ENCODE measurements around the gene LRRTM2.

LRRTM2 gene

DNA sequence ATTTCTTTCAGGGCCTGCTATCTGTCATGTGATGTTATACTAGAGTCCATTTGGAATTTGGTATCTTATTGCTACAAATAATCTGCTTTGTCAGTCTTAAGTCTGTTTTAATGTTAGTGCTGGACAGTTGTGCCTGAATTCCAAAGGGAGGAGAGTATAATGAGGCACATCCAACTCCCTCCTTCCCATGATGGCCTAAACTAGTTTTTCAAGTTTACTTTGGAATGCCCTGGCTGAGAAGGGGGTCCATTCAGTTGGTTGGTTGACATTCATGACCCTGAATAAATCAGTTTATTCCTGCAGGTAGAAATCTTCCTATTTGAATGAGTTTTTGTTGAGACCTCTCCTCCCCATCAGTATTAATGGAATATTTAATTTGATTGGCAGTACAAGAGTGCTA lies 9.4 kb upstream of the LRRTM2 start:
- H3K14ac ChIP-seq (ENCODE audit: low read length), result no peak overlapping the region
- H3K9me3 ChIP-seq (replicated peaks in 1 of 2; ENCODE audit: control insufficient read depth in 2 of 2, insufficient read depth in 1 of 2, low read depth in 1 of 2, low read length in 2 of 2), result peaks cover 5 to 7% of the 10 kb centered on the region in 2 donors
- H4K8ac ChIP-seq (ENCODE audit: low read depth, low read length), result no peak overlapping the region
- H3K27ac ChIP-seq (replicated peaks; ENCODE audit: low read length), result no peak overlapping the region
- H3K79me1 ChIP-seq (ENCODE audit: low read depth, low read length), result no peaks in the 10 kb centered on the region
- no peak overlapping the region for H3K4me3 ChIP-seq (ENCODE audit: low read length in 2 of 2)
- no peak overlapping the region for H2AK5ac ChIP-seq (ENCODE audit: low read depth, low read length)
- H3K4ac ChIP-seq (ENCODE audit: low read length), result no peak overlapping the region
- no peaks in the 10 kb centered on the region for H3K27me3 ChIP-seq (ENCODE audit: control insufficient read depth in 3 of 3, insufficient read depth in 3 of 3, low read depth in 1 of 3, low read length in 3 of 3)
- H2BK12ac ChIP-seq (ENCODE audit: low read length), result no peak overlapping the region
- no peak overlapping the region for H3K23ac ChIP-seq (ENCODE audit: low read depth, low read length, poor library complexity)
- DNase-seq (ENCODE audit: low spot score), result no peak
- H3K36me3 ChIP-seq (replicated peaks in 1 of 2; ENCODE audit: control insufficient read depth in 2 of 2, insufficient read depth in 2 of 2, low read length in 2 of 2), result peaks cover 6 to 40% of the 10 kb centered on the region in 2 donors
- H3K18ac ChIP-seq (ENCODE audit: low read length), result no peak overlapping the region
- H3K4me1 ChIP-seq (ENCODE audit: control insufficient read depth in 2 of 2, insufficient read depth in 1 of 2, low read depth in 1 of 2, low read length in 2 of 2), result peaks cover 0 to 1% of the 10 kb centered on the region in 2 donors
- H4K91ac ChIP-seq (ENCODE audit: low read depth, low read length, poor library complexity), result no peak overlapping the region
- no peak overlapping the region for H2BK120ac ChIP-seq (ENCODE audit: low read depth, low read length)
- no peak overlapping the region for H2AFZ ChIP-seq (ENCODE audit: low read length)
- H2BK15ac ChIP-seq (ENCODE audit: low read length), result no peak overlapping the region
- H3K4me2 ChIP-seq (ENCODE audit: insufficient read depth, low read length, poor library complexity, severe bottlenecking), result no peak overlapping the region
- no peak overlapping the region for H3K9ac ChIP-seq (ENCODE audit: low read depth, low read length, poor library complexity)
- no peak overlapping the region for H2BK5ac ChIP-seq (ENCODE audit: low read length)

DNA sequence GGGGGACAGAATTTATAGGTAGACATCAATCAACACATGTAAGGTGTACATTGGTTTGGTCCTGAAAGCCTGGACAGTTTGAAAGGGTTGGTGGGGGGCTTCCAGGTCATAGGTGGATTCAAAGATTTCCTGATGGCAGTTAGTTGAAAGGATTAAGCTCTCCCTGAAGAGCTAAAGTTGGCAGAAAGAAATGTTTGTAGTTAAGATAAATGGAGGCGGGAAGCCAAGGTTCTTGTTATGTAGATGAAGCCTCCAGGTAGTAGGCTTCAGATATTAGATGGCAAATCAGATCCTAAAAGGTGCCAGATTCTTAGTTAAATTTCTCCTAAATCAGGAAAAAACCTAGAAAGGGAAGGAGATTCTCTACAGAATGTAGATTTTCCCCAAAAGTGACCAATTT lies 9.0 kb upstream of the LRRTM2 start:
- WGBS, 2 donors (ENCODE audit: extremely low coverage in 2 of 2, insufficient read length in 2 of 2, insufficient replicate concordance in 1 of 2), result no CpG with 5 or more reads among the region's 1 CpG
- Histone ChIP-seq H3K4me2 (ENCODE audit: insufficient read depth, low read length, poor library complexity, severe bottlenecking) (no peak overlapping the region), H3K27ac (replicated peaks; ENCODE audit: low read length) (no peak overlapping the region)

DNA sequence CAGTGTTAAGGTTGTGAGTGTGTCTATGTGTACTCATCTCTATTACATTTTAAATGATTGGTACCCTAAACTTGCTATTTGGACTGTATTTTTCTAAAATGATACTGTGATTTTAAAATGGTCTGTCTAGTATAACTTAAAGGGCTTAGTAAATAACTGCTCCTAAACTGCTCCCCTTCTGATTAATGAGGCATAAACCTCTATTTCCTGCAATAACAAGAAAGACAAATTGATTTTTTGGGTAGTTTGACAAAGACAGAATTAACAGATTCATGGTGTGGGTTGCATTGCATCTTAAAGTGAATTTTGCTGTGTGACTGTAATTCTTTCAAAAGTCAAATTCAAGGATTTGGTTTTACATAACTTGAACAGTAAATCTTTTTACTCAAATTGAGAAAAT lies 8.1 kb upstream of the LRRTM2 start:
- H3K4me1 ChIP-seq (ENCODE audit: control insufficient read depth in 2 of 2, insufficient read depth in 1 of 2, low read depth in 1 of 2, low read length in 2 of 2), result peaks cover 0 to 1% of the 10 kb centered on the region in 2 donors
- no peak overlapping the region for H3K14ac ChIP-seq (ENCODE audit: low read length)
- H3K27me3 ChIP-seq (ENCODE audit: control insufficient read depth in 3 of 3, insufficient read depth in 3 of 3, low read depth in 1 of 3, low read length in 3 of 3), result no peaks in the 10 kb centered on the region
- no peak overlapping the region for H4K91ac ChIP-seq (ENCODE audit: low read depth, low read length, poor library complexity)
- H3K9ac ChIP-seq (ENCODE audit: low read depth, low read length, poor library complexity), result no peak overlapping the region
- H3K27ac ChIP-seq (replicated peaks; ENCODE audit: low read length), result no peak overlapping the region
- H2BK120ac ChIP-seq (ENCODE audit: low read depth, low read length), result no peak overlapping the region
- H2BK15ac ChIP-seq (ENCODE audit: low read length), result no peak overlapping the region
- no peak overlapping the region for H2AFZ ChIP-seq (ENCODE audit: low read length)
- H2BK12ac ChIP-seq (ENCODE audit: low read length), result no peak overlapping the region
- H3K23ac ChIP-seq (ENCODE audit: low read depth, low read length, poor library complexity), result no peak overlapping the region
- no peaks in the 10 kb centered on the region for H3K79me1 ChIP-seq (ENCODE audit: low read depth, low read length)
- H3K4me2 ChIP-seq (ENCODE audit: insufficient read depth, low read length, poor library complexity, severe bottlenecking), result no peak overlapping the region
- H3K4ac ChIP-seq (ENCODE audit: low read length), result no peak overlapping the region
- H3K36me3 ChIP-seq (replicated peaks in 1 of 2; ENCODE audit: control insufficient read depth in 2 of 2, insufficient read depth in 2 of 2, low read length in 2 of 2), result peaks cover 0 to 27% of the 10 kb centered on the region in 2 donors
- no peak overlapping the region for H4K8ac ChIP-seq (ENCODE audit: low read depth, low read length)
- no peak for DNase-seq (ENCODE audit: low spot score)
- no peak overlapping the region for H3K4me3 ChIP-seq (ENCODE audit: low read length in 2 of 2)
- H3K9me3 ChIP-seq (replicated peaks in 1 of 2; ENCODE audit: control insufficient read depth in 2 of 2, insufficient read depth in 1 of 2, low read depth in 1 of 2, low read length in 2 of 2), result no peaks in the 10 kb centered on the region
- H2AK5ac ChIP-seq (ENCODE audit: low read depth, low read length), result no peak overlapping the region
- H2BK5ac ChIP-seq (ENCODE audit: low read length), result no peak overlapping the region
- H3K18ac ChIP-seq (ENCODE audit: low read length), result no peak overlapping the region

More for the DNA sequence above, 9.0 kb upstream of the LRRTM2 start:
- Histone ChIP-seq H3K36me3 (replicated peaks in 1 of 2; ENCODE audit: control insufficient read depth in 2 of 2, insufficient read depth in 2 of 2, low read length in 2 of 2) (peaks cover 3 to 36% of the 10 kb centered on the region in 2 donors), H2BK12ac (ENCODE audit: low read length) (no peak overlapping the region), H3K79me1 (ENCODE audit: low read depth, low read length) (no peaks in the 10 kb centered on the region), H3K4me1 (ENCODE audit: control insufficient read depth in 2 of 2, insufficient read depth in 1 of 2, low read depth in 1 of 2, low read length in 2 of 2) (peaks cover 0 to 1% of the 10 kb centered on the region in 2 donors), H3K27me3 (ENCODE audit: control insufficient read depth in 3 of 3, insufficient read depth in 3 of 3, low read depth in 1 of 3, low read length in 3 of 3) (no peaks in the 10 kb centered on the region), H2BK5ac (ENCODE audit: low read length) (no peak overlapping the region), H3K9me3 (replicated peaks in 1 of 2; ENCODE audit: control insufficient read depth in 2 of 2, insufficient read depth in 1 of 2, low read depth in 1 of 2, low read length in 2 of 2) (peaks cover 2 to 3% of the 10 kb centered on the region in 2 donors), H2BK15ac (ENCODE audit: low read length) (no peak overlapping the region), H3K4ac (ENCODE audit: low read length) (no peak overlapping the region), H3K14ac (ENCODE audit: low read length) (no peak overlapping the region), H3K4me3 (ENCODE audit: low read length in 2 of 2) (no peak overlapping the region), H2AK5ac (ENCODE audit: low read depth, low read length) (no peak overlapping the region), H3K18ac (ENCODE audit: low read length) (no peak overlapping the region), H3K23ac (ENCODE audit: low read depth, low read length, poor library complexity) (no peak overlapping the region), H2AFZ (ENCODE audit: low read length) (no peak overlapping the region), H4K8ac (ENCODE audit: low read depth, low read length) (no peak overlapping the region), H4K91ac (ENCODE audit: low read depth, low read length, poor library complexity) (no peak overlapping the region), H2BK120ac (ENCODE audit: low read depth, low read length) (no peak overlapping the region), H3K9ac (ENCODE audit: low read depth, low read length, poor library complexity) (no peak overlapping the region)
- no peak for DNase-seq (ENCODE audit: low spot score)

DNA sequence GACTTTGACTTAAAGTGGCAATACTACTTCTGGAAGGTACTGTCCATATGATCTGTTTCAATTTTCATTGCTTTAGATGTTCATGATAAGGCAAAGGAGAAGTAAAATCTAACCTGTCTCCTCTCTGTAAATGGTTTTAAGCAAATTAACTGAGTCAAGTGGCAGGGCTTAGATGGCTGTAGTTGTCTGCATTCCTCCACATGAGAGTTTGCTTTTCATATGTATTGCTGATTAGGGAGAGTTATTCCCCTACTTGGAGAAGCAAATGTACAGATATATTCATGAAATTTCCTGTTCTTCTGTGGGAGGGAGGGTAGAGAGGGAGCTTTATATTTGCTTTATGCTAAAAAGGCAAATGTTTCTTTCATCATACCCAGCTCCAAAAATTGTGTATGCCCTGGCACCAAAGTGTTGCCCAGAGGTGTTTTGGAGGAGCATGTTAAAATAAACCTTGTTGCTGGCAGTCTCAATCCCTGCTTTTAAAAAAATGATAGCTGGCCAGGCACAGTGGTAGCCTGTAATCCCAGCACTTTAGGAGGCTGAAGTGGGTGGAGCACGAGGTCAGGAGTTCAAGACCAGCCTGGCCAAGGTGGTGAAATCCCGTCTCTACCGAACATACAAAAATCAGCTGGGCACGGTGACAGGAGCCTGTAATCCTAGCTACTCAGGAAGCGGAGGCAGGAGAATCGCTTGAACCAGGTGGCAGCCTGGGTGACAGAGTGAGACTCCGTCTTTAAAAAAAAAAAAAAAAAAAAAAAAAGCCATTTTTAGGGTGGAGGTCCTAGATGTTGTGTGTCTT lies 3.5 kb upstream of the LRRTM2 start:
- no peak for DNase-seq (ENCODE audit: low spot score)
- no peak overlapping the region for H2BK5ac ChIP-seq (ENCODE audit: low read length)
- no peak overlapping the region for H4K8ac ChIP-seq (ENCODE audit: low read depth, low read length)
- no peak overlapping the region for H3K18ac ChIP-seq (ENCODE audit: low read length)
- H3K4me2 ChIP-seq (ENCODE audit: insufficient read depth, low read length, poor library complexity, severe bottlenecking), result no peak overlapping the region
- H2BK120ac ChIP-seq (ENCODE audit: low read depth, low read length), result no peak overlapping the region
- WGBS, 2 donors (ENCODE audit: extremely low coverage in 2 of 2, insufficient read length in 2 of 2, insufficient replicate concordance in 1 of 2), result no CpG with 5 or more reads among the region's 7 CpGs
- H3K14ac ChIP-seq (ENCODE audit: low read length), result no peak overlapping the region
- no peaks in the 10 kb centered on the region for H3K27me3 ChIP-seq (ENCODE audit: control insufficient read depth in 3 of 3, insufficient read depth in 3 of 3, low read depth in 1 of 3, low read length in 3 of 3)
- no peak overlapping the region for H3K9ac ChIP-seq (ENCODE audit: low read depth, low read length, poor library complexity)
- no peak overlapping the region for H3K23ac ChIP-seq (ENCODE audit: low read depth, low read length, poor library complexity)
- no peak overlapping the region for H3K4ac ChIP-seq (ENCODE audit: low read length)
- no peaks in the 10 kb centered on the region for H3K79me1 ChIP-seq (ENCODE audit: low read depth, low read length)
- H2BK12ac ChIP-seq (ENCODE audit: low read length), result no peak overlapping the region
- H4K91ac ChIP-seq (ENCODE audit: low read depth, low read length, poor library complexity), result no peak overlapping the region
- H2AK5ac ChIP-seq (ENCODE audit: low read depth, low read length), result no peak overlapping the region
- peaks cover 0 to 6% of the 10 kb centered on the region in 2 donors for H3K9me3 ChIP-seq (replicated peaks in 1 of 2; ENCODE audit: control insufficient read depth in 2 of 2, insufficient read depth in 1 of 2, low read depth in 1 of 2, low read length in 2 of 2)
- no peak overlapping the region for H2AFZ ChIP-seq (ENCODE audit: low read length)
- H3K36me3 ChIP-seq (replicated peaks in 1 of 2; ENCODE audit: control insufficient read depth in 2 of 2, insufficient read depth in 2 of 2, low read length in 2 of 2), result peaks cover 0 to 4% of the 10 kb centered on the region in 2 donors
- no peak overlapping the region for H3K27ac ChIP-seq (replicated peaks; ENCODE audit: low read length)
- peaks cover 8 to 14% of the 10 kb centered on the region in 2 donors for H3K4me1 ChIP-seq (ENCODE audit: control insufficient read depth in 2 of 2, insufficient read depth in 1 of 2, low read depth in 1 of 2, low read length in 2 of 2)
- H2BK15ac ChIP-seq (ENCODE audit: low read length), result no peak overlapping the region
- H3K4me3 ChIP-seq (ENCODE audit: low read length in 2 of 2), result no peak overlapping the region

Data from neuronal stem cell (in vitro differentiated cells).